ENCODE measurements around the gene TSPAN13. TPM values are rescaled to one million over a fixed set of nuclear protein-coding genes. Genes with fewer than 3 reads are reported as not detected.
A peak's percentile ranks its signal among the peaks of the same experiment; 100 is the strongest.
"Not testable (repeated sequence)": the region's sequence is repeated elsewhere in the genome, so short reads cannot be mapped to it uniquely, and the experiment has no call there.

TSPAN13 gene
- total RNA-seq, 1 donor from 2014 or later, result 112 TPM

- H3K27me3 Mint-ChIP-seq, result no peaks in the 10 kb centered on the region
- peak overlapping the region; percentile 67 for H3K27ac Mint-ChIP-seq
- peaks cover 27% of the 10 kb centered on the region for H3K36me3 Mint-ChIP-seq (ENCODE audit: insufficient read depth)
- H3K9me3 Mint-ChIP-seq (ENCODE audit: low read depth), result peaks cover 14% of the 10 kb centered on the region
- peaks cover 13% of the 10 kb centered on the region for H3K4me1 Mint-ChIP-seq (ENCODE audit: low read depth)
- no peak for TF ChIP-seq CTCF (IDR thresholded peaks at IDR 0.05; ENCODE audit: unreplicated experiment)
- no peak for DNase-seq (ENCODE audit: low spot score, unreplicated experiment)
- no peak overlapping the region for H3K4me3 Mint-ChIP-seq (ENCODE audit: low read depth)
Measured at GRCh38 chr7:16762177-16762576, 8.6 kb downstream of the TSPAN13 start.

GRCh38 chr7:16764942-16765341 is 11.4 kb downstream of the TSPAN13 start:
- H3K4me3 Mint-ChIP-seq (ENCODE audit: low read depth), result no peak overlapping the region
- peaks cover 28% of the 10 kb centered on the region for H3K36me3 Mint-ChIP-seq (ENCODE audit: insufficient read depth)
- TF ChIP-seq CTCF (IDR thresholded peaks at IDR 0.05; ENCODE audit: unreplicated experiment), result no peak
- peaks cover 14% of the 10 kb centered on the region for H3K9me3 Mint-ChIP-seq (ENCODE audit: low read depth)
- peak overlapping the region; percentile 62 for H3K27ac Mint-ChIP-seq
- peaks cover 12% of the 10 kb centered on the region for H3K4me1 Mint-ChIP-seq (ENCODE audit: low read depth)
- H3K27me3 Mint-ChIP-seq, result no peaks in the 10 kb centered on the region
- no peak for DNase-seq (ENCODE audit: low spot score, unreplicated experiment)

- Mint-ChIP-seq H3K9me3 (ENCODE audit: low read depth) (peaks cover 14% of the 10 kb centered on the region), H3K27ac (peak overlapping the region; percentile 62), H3K4me3 (ENCODE audit: low read depth) (no peak overlapping the region), H3K27me3 (no peaks in the 10 kb centered on the region), H3K4me1 (ENCODE audit: low read depth) (peaks cover 11% of the 10 kb centered on the region), H3K36me3 (ENCODE audit: insufficient read depth) (peaks cover 26% of the 10 kb centered on the region)
- DNase-seq (ENCODE audit: low spot score, unreplicated experiment), result no peak
- no peak for TF ChIP-seq CTCF (IDR thresholded peaks at IDR 0.05; ENCODE audit: unreplicated experiment)
Measured at GRCh38 chr7:16765436-16765859, 11.9 kb downstream of the TSPAN13 start.

DNA sequence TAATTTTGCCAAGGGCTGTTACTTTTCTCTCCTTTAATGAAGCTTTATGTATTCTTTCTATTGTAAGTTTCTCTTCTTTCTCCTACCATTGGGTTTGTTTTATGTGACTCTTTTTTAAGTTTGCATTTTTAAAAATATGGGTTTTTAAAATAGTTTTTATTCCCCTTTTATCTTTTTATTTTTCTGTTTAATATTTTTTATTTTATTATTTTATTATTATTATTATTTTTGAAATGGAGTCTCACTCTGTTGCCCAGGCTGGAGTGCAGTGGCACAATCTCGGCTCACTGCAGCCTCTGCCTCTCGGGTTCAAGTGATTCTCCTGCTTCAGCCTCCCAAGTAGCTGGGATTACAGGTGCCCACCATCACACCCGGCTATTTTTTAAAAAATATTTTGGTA is 16.4 kb downstream of the TSPAN13 start:
- H3K36me3 Mint-ChIP-seq (ENCODE audit: insufficient read depth); DNase-seq (ENCODE audit: low spot score, unreplicated experiment); H3K27me3 Mint-ChIP-seq; H3K9me3 Mint-ChIP-seq (ENCODE audit: low read depth); H3K27ac Mint-ChIP-seq; H3K4me3 Mint-ChIP-seq (ENCODE audit: low read depth): not testable (repeated sequence)
- peaks cover 14% of the 10 kb centered on the region for H3K4me1 Mint-ChIP-seq (ENCODE audit: low read depth)

DNA sequence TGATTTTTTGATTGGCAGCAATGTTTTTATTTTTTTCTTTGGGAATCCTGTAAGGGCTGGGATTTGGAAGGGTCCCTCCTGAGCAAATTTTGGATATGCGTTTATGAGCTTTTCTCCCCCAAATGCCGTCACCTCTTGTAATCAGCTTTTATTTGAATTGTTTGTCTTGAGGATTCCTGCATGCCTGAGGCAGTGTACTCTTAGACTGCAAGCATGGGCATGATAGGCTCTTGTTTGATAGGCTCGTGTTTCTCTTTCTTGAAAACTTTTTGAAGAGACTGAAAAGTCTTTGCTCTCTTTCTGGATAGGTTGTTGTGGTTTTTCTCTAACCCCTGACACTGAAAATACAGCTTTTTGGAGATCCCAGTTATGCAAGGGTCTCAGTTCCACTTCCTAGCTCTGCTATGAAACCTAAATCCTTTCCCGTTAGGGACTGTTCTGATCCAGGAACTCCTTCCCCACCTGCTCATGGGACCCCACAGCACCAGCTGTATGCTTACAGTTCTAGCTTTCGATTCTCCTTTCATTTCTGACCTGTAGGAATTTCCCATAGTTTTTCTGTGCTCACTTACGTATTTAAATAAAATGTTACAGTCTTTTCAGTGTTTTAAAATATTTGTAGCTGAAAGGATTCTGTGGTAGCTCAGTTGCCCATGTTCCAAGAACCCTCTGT is 17.2 kb downstream of the TSPAN13 start:
- Mint-ChIP-seq H3K4me3 (ENCODE audit: low read depth) (no peak overlapping the region), H3K27ac (peak overlapping the region; percentile 26), H3K27me3 (no peaks in the 10 kb centered on the region), H3K36me3 (ENCODE audit: insufficient read depth) (peaks cover 5% of the 10 kb centered on the region), H3K9me3 (ENCODE audit: low read depth) (no peaks in the 10 kb centered on the region), H3K4me1 (ENCODE audit: low read depth) (peaks cover 14% of the 10 kb centered on the region)
- TF ChIP-seq CTCF (IDR thresholded peaks at IDR 0.05; ENCODE audit: unreplicated experiment), result no peak
- DNase-seq (ENCODE audit: low spot score, unreplicated experiment), result no peak

- peaks cover 15% of the 10 kb centered on the region for H3K4me1 Mint-ChIP-seq (ENCODE audit: low read depth)
- H3K36me3 Mint-ChIP-seq (ENCODE audit: insufficient read depth), result peaks cover 4% of the 10 kb centered on the region
- H3K4me3 Mint-ChIP-seq (ENCODE audit: low read depth), result no peak overlapping the region
- TF ChIP-seq CTCF (IDR thresholded peaks at IDR 0.05; ENCODE audit: unreplicated experiment), result no peak
- no peaks in the 10 kb centered on the region for H3K27me3 Mint-ChIP-seq
- no peak overlapping the region for H3K27ac Mint-ChIP-seq
- H3K9me3 Mint-ChIP-seq (ENCODE audit: low read depth), result no peaks in the 10 kb centered on the region
- no peak for DNase-seq (ENCODE audit: low spot score, unreplicated experiment)
Measured at GRCh38 chr7:16773326-16773725, 19.8 kb downstream of the TSPAN13 start.
